Lung (tissue), 12 donors: ENCODE data around the gene IFT57. TPM values are rescaled to one million over a fixed set of nuclear protein-coding genes. Genes with fewer than 3 reads are reported as not detected.

Experiments
- ATAC-seq: fragments of 200-7000 bp; cut with Tn5 transposase; one replicate; pipeline ENCODE4 v1.9.1; 2020; ENCODE audit warnings: moderate number of reproducible peaks; ENCODE audit not compliant: insufficient read depth, low FRiP score
- DNase-seq, 3 donors: peaks; one replicate each; pipeline ENCODE4 v3.0.0-alpha.2; 2013 to 2017
- H3K27ac ChIP-seq, 2 donors: one replicate each; pipeline ENCODE4 v1.5.1; 2013; ENCODE audit warnings: mild to moderate bottlenecking in 2 of 2, moderate library complexity in 2 of 2, control low read depth in 1 of 2, inconsistent platforms in 1 of 2, low read depth in 1 of 2, low read length in 1 of 2
- H3K27me3 ChIP-seq, 3 donors: one replicate each; pipeline ENCODE4 v1.5.1; 2013; ENCODE audit warnings: low read length in 2 of 3; ENCODE audit not compliant: control insufficient read depth in 3 of 3, insufficient read depth in 3 of 3
- H3K36me3 ChIP-seq, 4 donors: one replicate each; pipeline ENCODE4 v1.5.1; 2013; ENCODE audit warnings: low read length in 4 of 4, mild to moderate bottlenecking in 1 of 4, moderate library complexity in 1 of 4; ENCODE audit not compliant: control insufficient read depth in 4 of 4, insufficient read depth in 4 of 4
- H3K4me1 ChIP-seq, 5 donors: one replicate each; pipeline ENCODE4 v1.5.1; 2013; ENCODE audit warnings: low read length in 5 of 5, mild to moderate bottlenecking in 2 of 5, moderate library complexity in 1 of 5; ENCODE audit not compliant: control insufficient read depth in 5 of 5, insufficient read depth in 5 of 5
- H3K4me3 ChIP-seq: one replicate; pipeline ENCODE4 v1.5.1; 2013; ENCODE audit warnings: mild to moderate bottlenecking, control low read depth, moderate library complexity
- H3K9ac ChIP-seq, 2 donors: one replicate each; pipeline ENCODE4 v1.5.1; 2013; ENCODE audit warnings: low read length in 2 of 2, control low read depth in 1 of 2; ENCODE audit not compliant: insufficient read depth in 1 of 2
- H3K9me3 ChIP-seq, 4 donors: one replicate each; pipeline ENCODE4 v1.5.1; 2013; ENCODE audit warnings: low read length in 3 of 4, mild to moderate bottlenecking in 1 of 4, moderate library complexity in 1 of 4; ENCODE audit not compliant: control insufficient read depth in 4 of 4, insufficient read depth in 3 of 4
- CTCF ChIP-seq: IDR thresholded peaks from 2 replicates; pipeline ENCODE4 v1.5.1; 2012; ENCODE audit warnings: mild to moderate bottlenecking; ENCODE audit errors: control extremely low read depth, extremely low read depth
- WGBS, 2 donors: extraction: QIAGEN DNeasy Blood & Tissue Kit; methylation state at CpG; one replicate each; pipeline ENCODE4 v1.1.7; 2013; 5-methylcytosine and 5-hydroxymethylcytosine counted together
- polyA plus RNA-seq, 2 donors: library from polyadenylated mRNA; stranded (reverse); fragments of 200-250 nt; gene quantifications; one replicate each; pipeline ENCODE4 v1.2.1, GENCODE V29; 2013
- total RNA-seq, 2 donors: library from RNA; depleted of rRNA in 1 of 2; stranded (reverse); fragments of >200 nt in 1 of 2; gene quantifications; one replicate each; pipeline ENCODE4 v1.2.1, GENCODE V29; 2014 to 2021
- donor health status: control.
- donor health status: control.
- donor health status: Bipolar disorder and iron deficiency.
- donor health status: healthy.
- donor health status: DM: yes; HTN: yes; CAD: no.

The IFT57 gene
- total and polyA plus RNA-seq, 4 donors: 66.1 to 205 (median 129) TPM

GRCh38 chr3:108159865-108160264, 62.4 kb downstream of the IFT57 start:
- Histone ChIP-seq H3K27ac (no peak overlapping the region), H3K36me3 (peaks cover 0 to 13% (median 3%) of the 10 kb centered on the region in 4 donors), H3K9me3 (no peaks in the 10 kb centered on the region), H3K4me3 (no peak overlapping the region), H3K9ac (no peak overlapping the region), H3K4me1 (no peaks in the 10 kb centered on the region), H3K27me3 (no peaks in the 10 kb centered on the region)
- ATAC-seq (no peak), DNase-seq (no peak)
- 36 to 55% methylated on average over 1 of the region's 1 CpG for WGBS, 2 donors
- TF ChIP-seq CTCF: no peak

DNA sequence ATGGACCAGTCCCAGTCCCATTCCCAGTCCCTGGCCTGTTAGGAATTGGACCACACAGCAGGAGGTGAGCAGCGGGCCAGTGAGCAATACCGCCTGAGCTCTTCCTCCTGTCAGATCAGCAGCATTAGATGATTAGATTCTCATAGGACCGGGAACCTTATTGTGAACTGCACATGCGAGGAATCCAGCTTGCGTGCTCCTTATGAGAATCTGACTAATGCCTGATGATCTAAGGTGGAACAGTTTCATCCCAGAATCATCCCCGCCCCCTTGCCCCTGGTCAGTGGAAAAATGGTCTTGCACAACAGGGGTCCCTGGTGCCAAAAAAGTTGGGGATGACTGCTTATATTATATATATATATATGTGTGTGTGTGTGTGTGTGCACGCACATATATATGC, 63.1 kb downstream of the IFT57 start:
- H3K27me3 ChIP-seq: no peaks in the 10 kb centered on the region
- peaks cover 0 to 13% (median 3%) of the 10 kb centered on the region in 4 donors for H3K36me3 ChIP-seq
- 95 to 98% methylated on average over 7 of the region's 7 CpGs for WGBS, 2 donors
- no peak overlapping the region for H3K9ac ChIP-seq
- H3K4me1 ChIP-seq: no peaks in the 10 kb centered on the region
- H3K4me3 ChIP-seq: no peak overlapping the region
- no peaks in the 10 kb centered on the region for H3K9me3 ChIP-seq
- no peak for TF ChIP-seq CTCF
- DNase-seq (no peak), ATAC-seq (no peak)
- no peak overlapping the region for H3K27ac ChIP-seq

DNA sequence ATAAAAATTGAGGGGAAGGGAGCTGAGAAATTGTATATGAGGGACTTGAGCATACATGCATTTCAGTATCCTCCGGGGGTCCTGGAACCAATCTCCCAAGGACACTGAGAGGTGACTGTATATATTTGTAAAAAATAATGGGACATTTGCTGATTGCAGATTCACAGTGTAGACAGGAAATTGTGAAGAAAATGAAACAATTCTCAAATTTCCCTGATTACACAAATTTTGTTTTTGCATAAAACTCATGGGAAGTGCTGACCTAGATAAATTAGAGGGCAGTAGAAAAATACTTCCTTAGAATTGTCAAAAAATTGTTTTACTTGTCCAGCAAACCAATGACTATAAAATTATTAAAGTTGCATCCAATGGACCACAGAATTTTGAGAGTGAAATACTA, 64.0 kb downstream of the IFT57 start:
- no peaks in the 10 kb centered on the region for H3K4me1 ChIP-seq
- H3K27me3 ChIP-seq: no peaks in the 10 kb centered on the region
- H3K36me3 ChIP-seq: peaks cover 0 to 13% (median 3%) of the 10 kb centered on the region in 4 donors
- H3K27ac ChIP-seq: no peak overlapping the region
- no peak for TF ChIP-seq CTCF
- H3K4me3 ChIP-seq: no peak overlapping the region
- 74 to 86% methylated on average over 1 of the region's 1 CpG for WGBS, 2 donors
- DNase-seq (no peak), ATAC-seq (no peak)
- H3K9me3 ChIP-seq: no peaks in the 10 kb centered on the region
- no peak overlapping the region for H3K9ac ChIP-seq

DNA sequence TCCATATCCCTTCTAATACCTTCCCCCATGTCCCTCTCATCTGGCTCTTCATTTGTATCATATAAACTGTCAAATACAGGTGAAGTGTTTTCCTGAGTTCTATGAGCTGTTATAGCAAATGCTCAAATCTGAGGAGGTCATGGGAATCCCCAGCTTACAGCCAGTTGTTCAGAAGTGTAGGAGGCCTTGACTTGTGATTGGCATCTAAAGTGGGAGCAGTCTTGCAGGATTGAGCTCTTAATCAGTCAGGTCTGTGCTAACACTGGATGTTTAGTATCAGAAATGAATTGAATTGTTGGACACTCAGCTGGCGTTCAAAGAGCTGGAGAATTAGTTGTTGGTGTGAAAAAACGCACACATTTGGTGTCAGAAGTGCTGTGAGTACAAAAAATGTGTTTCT, 65.0 kb downstream of the IFT57 start:
- DNase-seq (no peak), ATAC-seq (no peak)
- TF ChIP-seq CTCF: no peak
- no peaks in the 10 kb centered on the region for H3K4me1 ChIP-seq
- H3K27me3 ChIP-seq: no peaks in the 10 kb centered on the region
- H3K9me3 ChIP-seq: no peaks in the 10 kb centered on the region
- peaks cover 0 to 13% (median 3%) of the 10 kb centered on the region in 4 donors for H3K36me3 ChIP-seq
- WGBS, 2 donors: 61 to 83% methylated on average over 2 of the region's 2 CpGs
- no peak overlapping the region for H3K27ac ChIP-seq
- no peak overlapping the region for H3K9ac ChIP-seq
- H3K4me3 ChIP-seq: no peak overlapping the region
